GM23338 (cell line): Measurements from ENCODE around the gene SLX9. TPM values are rescaled to one million over a fixed set of nuclear protein-coding genes. Genes with fewer than 3 reads are reported as not detected.

Source experiments
- ATAC-seq: fragments of 200-7000 bp; cut with Tn5 transposase; 3 replicates; pipeline ENCODE4 v1.9.1; 2020
- DNase-seq: peaks from one replicate; pipeline ENCODE4 v3.0.0-alpha.2; 2015; ENCODE audit warnings: low spot score
- H2AFZ ChIP-seq: fragments of 200-600 bp; sonication (generic); 2 replicates; pipeline ENCODE4 v1.8.0; 2016; ENCODE audit warnings: antibody characterized with exemption, mild to moderate bottlenecking, moderate library complexity
- H3F3A ChIP-seq: fragments of 200-600 bp; sonication (generic); replicated peaks from 2 replicates; pipeline ENCODE4 v1.8.0; 2017; ENCODE audit warnings: antibody characterized with exemption, mixed run types, low read depth
- H3K27ac ChIP-seq: fragments of 200-600 bp; sonication (generic); 2 replicates; pipeline ENCODE4 v1.6.1; 2016; ENCODE audit warnings: low read depth
- H3K27me3 ChIP-seq: fragments of 200-600 bp; sonication (generic); 2 replicates; pipeline ENCODE4 v1.8.0; 2016; ENCODE audit warnings: mild to moderate bottlenecking, mixed run types, moderate library complexity; ENCODE audit not compliant: insufficient read depth
- H3K36me3 ChIP-seq: fragments of 200-600 bp; sonication (generic); 2 replicates; pipeline ENCODE4 v1.8.0; 2016; ENCODE audit warnings: mild to moderate bottlenecking; ENCODE audit not compliant: insufficient read depth
- H3K4me1 ChIP-seq: fragments of 200-600 bp; sonication (generic); 2 replicates; pipeline ENCODE4 v1.8.0; 2016; ENCODE audit warnings: mild to moderate bottlenecking, moderate library complexity; ENCODE audit not compliant: insufficient read depth
- H3K4me2 ChIP-seq: fragments of 200-600 bp; sonication (generic); 2 replicates; pipeline ENCODE4 v1.7.1; 2017; ENCODE audit warnings: mixed run types
- H3K4me3 ChIP-seq: fragments of 200-600 bp; sonication (generic); 2 replicates; pipeline ENCODE4 v1.6.1; 2016; ENCODE audit warnings: mixed run types
- H3K79me2 ChIP-seq: fragments of 200-600 bp; sonication (generic); replicated peaks from 2 replicates; pipeline ENCODE4 v1.8.0; 2017; ENCODE audit warnings: mild to moderate bottlenecking; ENCODE audit not compliant: insufficient read depth
- H3K9me2 ChIP-seq: fragments of 200-600 bp; sonication (generic); 2 replicates; pipeline ENCODE4 v1.8.0; 2017; ENCODE audit not compliant: insufficient read depth
- H4K20me1 ChIP-seq: fragments of 200-600 bp; sonication (generic); replicated peaks from 2 replicates; pipeline ENCODE4 v1.8.0; 2017; ENCODE audit warnings: mild to moderate bottlenecking; ENCODE audit not compliant: insufficient read depth
- H3K27ac Mint-ChIP-seq: 2 replicates; pipeline ENCODE4 v1.8.0; 2020; ENCODE audit warnings: inconsistent platforms, mild to moderate bottlenecking, moderate library complexity, mixed read lengths
- H3K27me3 Mint-ChIP-seq: 3 replicates; pipeline ENCODE4 v1.8.0; 2022; ENCODE audit warnings: low read depth, mild to moderate bottlenecking, moderate library complexity, mixed read lengths, inconsistent platforms; ENCODE audit not compliant: insufficient read depth, poor library complexity
- H3K36me3 Mint-ChIP-seq: 3 replicates; pipeline ENCODE4 v1.8.0; 2021; ENCODE audit warnings: low read depth, mild to moderate bottlenecking, inconsistent platforms, moderate library complexity, mixed read lengths
- H3K4me1 Mint-ChIP-seq: 3 replicates; pipeline ENCODE4 v1.8.0; 2020; ENCODE audit warnings: mild to moderate bottlenecking, inconsistent platforms, mixed read lengths
- H3K4me3 Mint-ChIP-seq: 3 replicates; pipeline ENCODE4 v1.8.0; 2021; ENCODE audit warnings: moderate library complexity, mild to moderate bottlenecking, inconsistent platforms, mixed read lengths
- H3K9me3 Mint-ChIP-seq: 3 replicates; pipeline ENCODE4 v1.8.0; 2020; ENCODE audit warnings: moderate library complexity, mild to moderate bottlenecking, inconsistent platforms, mixed read lengths
- EZH2 ChIP-seq: fragments of 200-600 bp; sonication (generic); IDR thresholded peaks from one replicate; pipeline ENCODE4 v1.8.0; 2017; ENCODE audit warnings: antibody characterized with exemption, mild to moderate bottlenecking, low read depth; ENCODE audit not compliant: unreplicated experiment
- ZNF114 ChIP-seq: fragments of 250-450 bp; sonication (Bioruptor Pico); IDR thresholded peaks from 2 replicates; pipeline ENCODE4 v1.5.0; 2020; ENCODE audit warnings: mild to moderate bottlenecking, moderate library complexity
- polyA plus RNA-seq: library from polyadenylated mRNA; unstranded; fragments of >200 nt; fragmentation: Nextera tagmentation; extraction: Ambion mirVana; gene quantifications from 2 replicates; pipeline ENCODE4 v1.2.1, GENCODE V29; 2016
- total RNA-seq: library from RNA; depleted of rRNA; stranded (reverse); fragments of >200 nt; shearing (Covaris generic); gene quantifications from 2 replicates; pipeline ENCODE4 v1.2.3, GENCODE V29; 2014
- TF ChIP-seq, protein P1 (sequence below), 2 experiments: fragments of 200-600 bp in 1 of 2; sonication (generic) in 1 of 2; conservative IDR thresholded peaks; 2 replicates each; pipeline versions ENCODE4 v1.5.1 to v1.6.1; 2016 to 2017; ENCODE audit warnings: antibody characterized with exemption in 2 of 2, low read depth in 2 of 2, mild to moderate bottlenecking in 2 of 2, moderate library complexity in 1 of 2
- TF ChIP-seq, protein P2 (sequence below): fragments of 250-450 bp; sonication (Bioruptor Pico); IDR thresholded peaks from 2 replicates; pipeline ENCODE4 v1.5.0; 2020; ENCODE audit warnings: mild to moderate bottlenecking, moderate library complexity

SLX9 gene
- total and polyA plus RNA-seq, 2 experiments from 2014 or later: 41.5 to 46.9 TPM

DNA sequence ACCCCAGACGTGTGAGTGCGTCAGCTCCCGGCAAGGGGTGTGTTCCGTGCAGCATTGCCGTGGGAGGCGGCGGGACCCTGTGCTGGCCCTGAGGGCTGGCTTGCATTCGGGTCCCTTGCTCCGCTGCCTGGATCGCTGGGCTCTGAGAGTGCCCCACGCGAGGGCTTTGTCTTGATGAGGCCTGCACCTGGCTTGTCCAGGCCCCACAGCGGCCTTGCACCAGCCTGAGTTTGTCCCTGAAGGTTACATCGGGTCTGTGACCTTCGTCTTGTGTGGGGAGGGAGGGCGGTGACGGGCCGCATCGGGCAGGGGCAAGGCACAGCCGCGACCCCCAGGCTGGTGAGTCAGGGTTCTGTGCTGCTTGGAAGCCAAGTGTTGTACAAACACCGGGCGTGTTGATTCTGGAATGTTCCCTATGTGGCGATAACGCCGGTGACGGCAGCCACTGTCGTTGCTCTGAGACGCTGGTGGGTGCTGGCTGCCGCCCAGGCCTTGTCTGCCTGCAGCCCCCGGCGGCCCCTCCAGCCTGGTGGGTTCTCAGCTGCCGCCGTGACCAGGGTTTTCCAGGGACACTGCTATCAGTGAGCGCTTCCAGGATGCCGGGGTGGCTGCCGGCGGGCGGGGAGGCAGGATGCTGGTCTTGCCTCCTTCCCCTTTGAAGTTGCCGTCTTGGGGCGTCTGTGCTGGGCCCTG, 42.9 kb downstream of the SLX9 start:
- no peak overlapping the region for H3K4me3 Mint-ChIP-seq
- H3K4me2 ChIP-seq: no peak overlapping the region
- no peaks in the 10 kb centered on the region for H3K4me1 ChIP-seq
- H3K36me3 Mint-ChIP-seq: no peaks in the 10 kb centered on the region
- no peaks in the 10 kb centered on the region for H3K36me3 ChIP-seq
- H3K79me2 ChIP-seq: no peaks in the 10 kb centered on the region
- DNase-seq: no peak
- peaks cover 14% of the 10 kb centered on the region for H3K27me3 Mint-ChIP-seq
- H3K9me3 Mint-ChIP-seq: no peaks in the 10 kb centered on the region
- no peak overlapping the region for H2AFZ ChIP-seq
- 0 out of 2 replicates have a peak overlapping the region, but pooled peaks have one; percentile 66 for H3K27ac ChIP-seq
- no peaks in the 10 kb centered on the region; the same call in 2 of the 3 replicates for H3K4me1 Mint-ChIP-seq
- TF ChIP-seq, protein P1, sequence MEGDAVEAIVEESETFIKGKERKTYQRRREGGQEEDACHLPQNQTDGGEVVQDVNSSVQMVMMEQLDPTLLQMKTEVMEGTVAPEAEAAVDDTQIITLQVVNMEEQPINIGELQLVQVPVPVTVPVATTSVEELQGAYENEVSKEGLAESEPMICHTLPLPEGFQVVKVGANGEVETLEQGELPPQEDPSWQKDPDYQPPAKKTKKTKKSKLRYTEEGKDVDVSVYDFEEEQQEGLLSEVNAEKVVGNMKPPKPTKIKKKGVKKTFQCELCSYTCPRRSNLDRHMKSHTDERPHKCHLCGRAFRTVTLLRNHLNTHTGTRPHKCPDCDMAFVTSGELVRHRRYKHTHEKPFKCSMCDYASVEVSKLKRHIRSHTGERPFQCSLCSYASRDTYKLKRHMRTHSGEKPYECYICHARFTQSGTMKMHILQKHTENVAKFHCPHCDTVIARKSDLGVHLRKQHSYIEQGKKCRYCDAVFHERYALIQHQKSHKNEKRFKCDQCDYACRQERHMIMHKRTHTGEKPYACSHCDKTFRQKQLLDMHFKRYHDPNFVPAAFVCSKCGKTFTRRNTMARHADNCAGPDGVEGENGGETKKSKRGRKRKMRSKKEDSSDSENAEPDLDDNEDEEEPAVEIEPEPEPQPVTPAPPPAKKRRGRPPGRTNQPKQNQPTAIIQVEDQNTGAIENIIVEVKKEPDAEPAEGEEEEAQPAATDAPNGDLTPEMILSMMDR (conservative IDR thresholded peaks at IDR 0.05; ENCODE audit: low read depth in 2 of 2): no peak
- TF ChIP-seq, protein P2, sequence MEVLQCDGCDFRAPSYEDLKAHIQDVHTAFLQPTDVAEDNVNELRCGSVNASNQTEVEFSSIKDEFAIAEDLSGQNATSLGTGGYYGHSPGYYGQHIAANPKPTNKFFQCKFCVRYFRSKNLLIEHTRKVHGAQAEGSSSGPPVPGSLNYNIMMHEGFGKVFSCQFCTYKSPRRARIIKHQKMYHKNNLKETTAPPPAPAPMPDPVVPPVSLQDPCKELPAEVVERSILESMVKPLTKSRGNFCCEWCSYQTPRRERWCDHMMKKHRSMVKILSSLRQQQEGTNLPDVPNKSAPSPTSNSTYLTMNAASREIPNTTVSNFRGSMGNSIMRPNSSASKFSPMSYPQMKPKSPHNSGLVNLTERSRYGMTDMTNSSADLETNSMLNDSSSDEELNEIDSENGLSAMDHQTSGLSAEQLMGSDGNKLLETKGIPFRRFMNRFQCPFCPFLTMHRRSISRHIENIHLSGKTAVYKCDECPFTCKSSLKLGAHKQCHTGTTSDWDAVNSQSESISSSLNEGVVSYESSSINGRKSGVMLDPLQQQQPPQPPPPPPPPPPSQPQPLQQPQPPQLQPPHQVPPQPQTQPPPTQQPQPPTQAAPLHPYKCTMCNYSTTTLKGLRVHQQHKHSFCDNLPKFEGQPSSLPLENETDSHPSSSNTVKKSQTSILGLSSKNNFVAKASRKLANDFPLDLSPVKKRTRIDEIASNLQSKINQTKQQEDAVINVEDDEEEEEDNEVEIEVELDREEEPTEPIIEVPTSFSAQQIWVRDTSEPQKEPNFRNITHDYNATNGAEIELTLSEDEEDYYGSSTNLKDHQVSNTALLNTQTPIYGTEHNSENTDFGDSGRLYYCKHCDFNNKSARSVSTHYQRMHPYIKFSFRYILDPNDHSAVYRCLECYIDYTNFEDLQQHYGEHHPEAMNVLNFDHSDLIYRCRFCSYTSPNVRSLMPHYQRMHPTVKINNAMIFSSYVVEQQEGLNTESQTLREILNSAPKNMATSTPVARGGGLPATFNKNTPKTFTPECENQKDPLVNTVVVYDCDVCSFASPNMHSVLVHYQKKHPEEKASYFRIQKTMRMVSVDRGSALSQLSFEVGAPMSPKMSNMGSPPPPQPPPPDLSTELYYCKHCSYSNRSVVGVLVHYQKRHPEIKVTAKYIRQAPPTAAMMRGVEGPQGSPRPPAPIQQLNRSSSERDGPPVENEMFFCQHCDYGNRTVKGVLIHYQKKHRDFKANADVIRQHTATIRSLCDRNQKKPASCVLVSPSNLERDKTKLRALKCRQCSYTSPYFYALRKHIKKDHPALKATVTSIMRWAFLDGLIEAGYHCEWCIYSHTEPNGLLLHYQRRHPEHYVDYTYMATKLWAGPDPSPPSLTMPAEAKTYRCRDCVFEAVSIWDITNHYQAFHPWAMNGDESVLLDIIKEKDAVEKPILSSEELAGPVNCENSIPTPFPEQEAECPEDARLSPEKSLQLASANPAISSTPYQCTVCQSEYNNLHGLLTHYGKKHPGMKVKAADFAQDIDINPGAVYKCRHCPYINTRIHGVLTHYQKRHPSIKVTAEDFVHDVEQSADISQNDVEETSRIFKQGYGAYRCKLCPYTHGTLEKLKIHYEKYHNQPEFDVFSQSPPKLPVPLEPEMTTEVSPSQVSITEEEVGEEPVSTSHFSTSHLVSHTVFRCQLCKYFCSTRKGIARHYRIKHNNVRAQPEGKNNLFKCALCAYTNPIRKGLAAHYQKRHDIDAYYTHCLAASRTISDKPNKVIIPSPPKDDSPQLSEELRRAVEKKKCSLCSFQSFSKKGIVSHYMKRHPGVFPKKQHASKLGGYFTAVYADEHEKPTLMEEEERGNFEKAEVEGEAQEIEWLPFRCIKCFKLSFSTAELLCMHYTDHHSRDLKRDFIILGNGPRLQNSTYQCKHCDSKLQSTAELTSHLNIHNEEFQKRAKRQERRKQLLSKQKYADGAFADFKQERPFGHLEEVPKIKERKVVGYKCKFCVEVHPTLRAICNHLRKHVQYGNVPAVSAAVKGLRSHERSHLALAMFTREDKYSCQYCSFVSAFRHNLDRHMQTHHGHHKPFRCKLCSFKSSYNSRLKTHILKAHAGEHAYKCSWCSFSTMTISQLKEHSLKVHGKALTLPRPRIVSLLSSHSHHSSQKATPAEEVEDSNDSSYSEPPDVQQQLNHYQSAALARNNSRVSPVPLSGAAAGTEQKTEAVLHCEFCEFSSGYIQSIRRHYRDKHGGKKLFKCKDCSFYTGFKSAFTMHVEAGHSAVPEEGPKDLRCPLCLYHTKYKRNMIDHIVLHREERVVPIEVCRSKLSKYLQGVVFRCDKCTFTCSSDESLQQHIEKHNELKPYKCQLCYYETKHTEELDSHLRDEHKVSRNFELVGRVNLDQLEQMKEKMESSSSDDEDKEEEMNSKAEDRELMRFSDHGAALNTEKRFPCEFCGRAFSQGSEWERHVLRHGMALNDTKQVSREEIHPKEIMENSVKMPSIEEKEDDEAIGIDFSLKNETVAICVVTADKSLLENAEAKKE (CRISPR knock-in tag): no peak
- TF ChIP-seq ZNF114 (CRISPR knock-in tag): no peak
- no peak for TF ChIP-seq EZH2
- H3K4me3 ChIP-seq: no peak overlapping the region
- H3F3A ChIP-seq: no peaks in the 10 kb centered on the region
- H4K20me1 ChIP-seq: no peaks in the 10 kb centered on the region
- no peak for ATAC-seq
- H3K9me2 ChIP-seq: no peaks in the 10 kb centered on the region
- no peak overlapping the region for H3K27ac Mint-ChIP-seq
- H3K27me3 ChIP-seq: no peaks in the 10 kb centered on the region
